ENCODE data around the gene HSDL2. TPM values are rescaled to one million over a fixed set of nuclear protein-coding genes. Genes with fewer than 3 reads are reported as not detected.

The HSDL2 gene
- total and polyA plus RNA-seq, 2 experiments from 2014 or later: 35.8 to 39.2 TPM

DNA sequence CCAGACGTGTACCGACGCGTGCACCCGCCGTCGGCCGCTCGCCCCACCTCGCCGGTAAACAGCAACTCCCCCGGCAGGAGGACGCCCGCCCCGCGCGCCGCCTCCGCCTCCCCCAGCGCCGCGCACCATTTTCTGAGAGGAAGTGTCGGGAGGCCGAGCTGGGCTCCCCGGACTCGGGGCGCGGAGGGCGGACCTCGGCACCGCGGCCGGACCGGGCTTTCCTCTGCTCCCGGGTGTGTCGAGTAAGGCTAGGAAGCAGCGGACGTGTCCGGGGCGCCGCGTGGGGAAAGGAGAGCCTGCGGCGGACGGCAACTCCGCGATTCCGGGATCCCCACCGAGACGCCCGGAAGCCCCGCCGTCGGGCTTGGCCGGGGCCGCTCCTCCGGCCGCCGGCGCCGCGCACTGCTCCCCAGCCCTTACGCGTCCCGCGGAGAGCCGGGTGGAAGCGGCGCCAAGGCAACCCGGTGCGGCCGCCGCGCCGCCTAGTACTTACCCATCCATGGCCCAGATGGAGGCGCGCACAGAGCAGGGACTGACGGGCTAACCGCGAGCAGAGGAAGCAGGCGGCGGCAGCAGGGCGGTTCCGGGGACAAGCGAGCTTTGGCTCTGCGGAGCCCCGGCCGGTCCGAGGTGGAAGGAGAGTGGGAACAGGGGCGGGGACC is 46.8 kb upstream of the HSDL2 start, which contains the start of gene PTBP3:
Gene PTBP3, minus strand, starts transcription at position 643 of the 662 bp plus-strand sequence. CDS start 35,754 bp downstream, outside the sequence.
- Histone ChIP-seq H3K27ac (peak within 1 kb of the TSS; percentile 83), H3K9me3 (ENCODE audit: low read depth) (no peaks in the 10 kb centered on the region), H3F3A (ENCODE audit: insufficient read depth) (peaks cover 32% of the 10 kb centered on the region), H3K4me3 (peak within 1 kb of the TSS; percentile 97), H3K36me3 (ENCODE audit: low read depth) (no peaks in the 10 kb centered on the region), H3K79me2 (ENCODE audit: insufficient read depth) (peaks cover 47% of the 10 kb centered on the region), H3K4me2 (ENCODE audit: unreplicated experiment) (peak within 1 kb of the TSS; percentile 99), H3K9ac (peak within 1 kb of the TSS; percentile 90), H4K20me1 (ENCODE audit: insufficient read depth) (no peaks in the 10 kb centered on the region; the same call in 1 of the 2 replicates), H3K4me1 (ENCODE audit: insufficient read depth) (peaks cover 31% of the 10 kb centered on the region), H3K27me3 (replicated peaks; ENCODE audit: insufficient read depth) (no peaks in the 10 kb centered on the region), H2AFZ (peak within 1 kb of the TSS; percentile 95), H3K9me2 (ENCODE audit: insufficient read depth) (no peaks in the 10 kb centered on the region)
- WGBS, 2 experiments (ENCODE audit: low coverage in 1 of 2, low lambda C conversion rate in 2 of 2, missing lambda C conversion rate in 2 of 2): 0% methylated on average over 43 to 48 of the region's 90 CpGs
- no peak for TF ChIP-seq EZH2 (IDR thresholded peaks at IDR 0.05; ENCODE audit: insufficient read depth, poor library complexity, severe bottlenecking)
- TF ChIP-seq EZH2phosphoT487 (IDR thresholded peaks at IDR 0.05; ENCODE audit: insufficient read depth, low read depth): no peak
- peak; percentile 83 for DNase-seq
- in situ Hi-C loops (cut with MboI): no loop called here

GRCh38 chr9:112333639-112334431 is 46.1 kb upstream of the HSDL2 start:
- peak overlapping the region; percentile 99 for H3K4me2 ChIP-seq (ENCODE audit: unreplicated experiment)
- peaks cover 35% of the 10 kb centered on the region for H3K4me1 ChIP-seq (ENCODE audit: insufficient read depth)
- no peaks in the 10 kb centered on the region for H3K9me2 ChIP-seq (ENCODE audit: insufficient read depth)
- H4K20me1 ChIP-seq (ENCODE audit: insufficient read depth): no peaks in the 10 kb centered on the region
- peaks cover 39% of the 10 kb centered on the region for H3F3A ChIP-seq (ENCODE audit: insufficient read depth)
- no peak for TF ChIP-seq EZH2phosphoT487 (IDR thresholded peaks at IDR 0.05; ENCODE audit: insufficient read depth, low read depth)
- no peak for TF ChIP-seq EZH2 (IDR thresholded peaks at IDR 0.05; ENCODE audit: insufficient read depth, poor library complexity, severe bottlenecking)
- peaks cover 40% of the 10 kb centered on the region for H3K79me2 ChIP-seq (ENCODE audit: insufficient read depth)
- H3K9me3 ChIP-seq (ENCODE audit: low read depth): no peaks in the 10 kb centered on the region
- in situ Hi-C loops (cut with MboI): no loop called here
- H3K36me3 ChIP-seq (ENCODE audit: low read depth): no peaks in the 10 kb centered on the region
- peak overlapping the region; percentile 90 for H3K9ac ChIP-seq
- WGBS, 2 experiments (ENCODE audit: low coverage in 1 of 2, low lambda C conversion rate in 2 of 2, missing lambda C conversion rate in 2 of 2): 1% methylated on average over 23 to 43 of the region's 72 CpGs
- DNase-seq: peak; percentile 99
- H3K4me3 ChIP-seq: peak overlapping the region; percentile 97
- no peaks in the 10 kb centered on the region for H3K27me3 ChIP-seq (replicated peaks; ENCODE audit: insufficient read depth)
- peak overlapping the region; percentile 95 for H2AFZ ChIP-seq
- H3K27ac ChIP-seq: peak overlapping the region; percentile 83

GRCh38 chr9:112334432-112334841 is 45.5 kb upstream of the HSDL2 start:
- Histone ChIP-seq H3K9me2 (ENCODE audit: insufficient read depth) (no peaks in the 10 kb centered on the region), H2AFZ (peak overlapping the region; percentile 95), H4K20me1 (ENCODE audit: insufficient read depth) (no peaks in the 10 kb centered on the region), H3K79me2 (ENCODE audit: insufficient read depth) (peaks cover 33% of the 10 kb centered on the region), H3F3A (ENCODE audit: insufficient read depth) (peaks cover 45% of the 10 kb centered on the region), H3K4me2 (ENCODE audit: unreplicated experiment) (peak overlapping the region; percentile 99), H3K9me3 (ENCODE audit: low read depth) (no peaks in the 10 kb centered on the region), H3K27ac (peak overlapping the region; percentile 83), H3K9ac (peak overlapping the region; percentile 88), H3K36me3 (ENCODE audit: low read depth) (no peaks in the 10 kb centered on the region), H3K4me1 (ENCODE audit: insufficient read depth) (peaks cover 39% of the 10 kb centered on the region), H3K27me3 (replicated peaks; ENCODE audit: insufficient read depth) (no peaks in the 10 kb centered on the region), H3K4me3 (peak overlapping the region; percentile 81)
- WGBS, 2 experiments (ENCODE audit: low coverage in 1 of 2, low lambda C conversion rate in 2 of 2, missing lambda C conversion rate in 2 of 2): 17 to 26% methylated on average over 8 of the region's 8 CpGs
- in situ Hi-C loops (cut with MboI): no loop called here
- peak; percentile 62 for DNase-seq
- TF ChIP-seq EZH2phosphoT487 (IDR thresholded peaks at IDR 0.05; ENCODE audit: insufficient read depth, low read depth): no peak
- TF ChIP-seq EZH2 (IDR thresholded peaks at IDR 0.05; ENCODE audit: insufficient read depth, poor library complexity, severe bottlenecking): no peak

- Histone ChIP-seq H3K79me2 (ENCODE audit: insufficient read depth) (peaks cover 2% of the 10 kb centered on the region), H2AFZ (no peak overlapping the region), H3F3A (ENCODE audit: insufficient read depth) (peaks cover 45% of the 10 kb centered on the region), H3K4me3 (no peak overlapping the region), H3K27me3 (replicated peaks; ENCODE audit: insufficient read depth) (no peaks in the 10 kb centered on the region), H3K9ac (no peak overlapping the region), H3K4me1 (ENCODE audit: insufficient read depth) (peaks cover 34% of the 10 kb centered on the region), H3K9me3 (ENCODE audit: low read depth) (no peaks in the 10 kb centered on the region), H4K20me1 (ENCODE audit: insufficient read depth) (no peaks in the 10 kb centered on the region), H3K9me2 (ENCODE audit: insufficient read depth) (no peaks in the 10 kb centered on the region), H3K27ac (no peak overlapping the region), H3K36me3 (ENCODE audit: low read depth) (no peaks in the 10 kb centered on the region), H3K4me2 (ENCODE audit: unreplicated experiment) (no peak overlapping the region)
- in situ Hi-C loops (cut with MboI): no loop called here
- no peak for DNase-seq
- no peak for TF ChIP-seq EZH2 (IDR thresholded peaks at IDR 0.05; ENCODE audit: insufficient read depth, poor library complexity, severe bottlenecking)
- TF ChIP-seq EZH2phosphoT487 (IDR thresholded peaks at IDR 0.05; ENCODE audit: insufficient read depth, low read depth): no peak
- 96 to 100% methylated on average over 1 of the region's 1 CpG for WGBS, 2 experiments (ENCODE audit: low coverage in 1 of 2, low lambda C conversion rate in 2 of 2, missing lambda C conversion rate in 2 of 2)
Measured at GRCh38 chr9:112337547-112337946, 42.4 kb upstream of the HSDL2 start.

Measured in GM23248 (cell line).